Osteoblast (primary cell): ENCODE data around the gene SLC1A3. TPM values are rescaled to one million over a fixed set of nuclear protein-coding genes. Genes with fewer than 3 reads are reported as not detected.
"Not testable (repeated sequence)": the region's sequence is repeated elsewhere in the genome, so short reads cannot be mapped to it uniquely, and the experiment has no call there.

ENCODE experiments used
- DNase-seq: peaks from one replicate; pipeline ENCODE4 v3.0.0; 2011; ENCODE audit warnings: low spot score, mixed read lengths; ENCODE audit not compliant: insufficient read length; ENCODE audit errors: missing footprints
- H2AFZ ChIP-seq: 2 replicates; pipeline ENCODE4 v1.6.0; 2011; ENCODE audit warnings: mild to moderate bottlenecking, low read length
- H3K27ac ChIP-seq: 2 replicates; pipeline ENCODE4 v1.5.1; 2011; ENCODE audit warnings: mild to moderate bottlenecking, low read depth, low read length, moderate library complexity
- H3K27me3 ChIP-seq: 2 replicates; pipeline ENCODE4 v1.6.0; 2012; ENCODE audit warnings: mild to moderate bottlenecking, control low read depth, inconsistent platforms, low read length, moderate library complexity; ENCODE audit not compliant: insufficient read depth
- H3K36me3 ChIP-seq: 2 replicates; pipeline ENCODE4 v1.5.1; 2011; ENCODE audit warnings: mild to moderate bottlenecking, low read length, control low read depth, moderate library complexity; ENCODE audit not compliant: insufficient read depth
- H3K4me1 ChIP-seq: 2 replicates; pipeline ENCODE4 v1.5.1; 2011; ENCODE audit warnings: mild to moderate bottlenecking, low read length, control low read depth, moderate library complexity; ENCODE audit not compliant: insufficient read depth
- H3K4me2 ChIP-seq: 2 replicates; pipeline ENCODE4 v1.6.0; 2011; ENCODE audit warnings: mild to moderate bottlenecking, low read length; ENCODE audit not compliant: insufficient read depth
- H3K4me3 ChIP-seq: fragments of 200-600 bp; sonication (generic); 3 replicates; pipeline ENCODE4 v1.5.1; 2012; ENCODE audit warnings: mild to moderate bottlenecking, low read length, inconsistent platforms; ENCODE audit not compliant: insufficient read depth
- H3K79me2 ChIP-seq: 2 replicates; pipeline ENCODE4 v1.6.0; 2012; ENCODE audit warnings: mild to moderate bottlenecking, low read length, control low read depth, inconsistent platforms; ENCODE audit not compliant: insufficient read depth
- H3K9me3 ChIP-seq: 2 replicates; pipeline ENCODE4 v1.5.1; 2011; ENCODE audit warnings: low read depth, low read length, control low read depth
- H4K20me1 ChIP-seq: 2 replicates; pipeline ENCODE4 v1.6.0; 2012; ENCODE audit warnings: mild to moderate bottlenecking, low read length, control low read depth; ENCODE audit not compliant: insufficient read depth
- CTCF ChIP-seq: IDR thresholded peaks from 2 replicates; pipeline ENCODE4 v1.5.1; 2011; ENCODE audit warnings: mild to moderate bottlenecking, low read depth, low read length, moderate library complexity; ENCODE audit errors: extremely low read depth
- total RNA-seq: library from RNA; depleted of rRNA; stranded (reverse); fragments of >200 nt; gene quantifications from 2 replicates; pipeline ENCODE4 v1.2.3, GENCODE V29; 2012

Gene SLC1A3
- total RNA-seq, 1 donor = 45.2 TPM

DNA sequence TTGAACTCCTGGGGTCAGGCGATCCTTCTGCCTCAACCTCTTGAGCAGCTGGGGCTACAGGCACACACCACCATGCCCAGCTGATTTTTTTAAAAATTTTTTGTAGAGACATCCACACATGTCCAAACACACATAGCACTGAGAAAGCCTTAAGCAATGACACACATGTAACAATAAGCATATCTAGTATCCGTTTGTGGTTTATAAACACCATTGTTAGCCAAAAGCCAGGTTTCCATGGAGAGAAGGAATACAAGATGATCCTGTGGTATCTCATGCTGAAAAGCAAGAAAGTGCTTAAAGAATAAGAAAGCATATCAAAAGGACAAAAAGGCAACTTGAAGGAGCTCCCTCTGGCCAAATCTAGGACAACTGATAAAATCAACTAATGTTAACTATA, 29.7 kb upstream of the SLC1A3 start:
- Histone ChIP-seq H3K4me1 (peaks cover 27% of the 10 kb centered on the region), H3K4me3 (no peak overlapping the region), H3K4me2 (no peak overlapping the region), H4K20me1 (no peaks in the 10 kb centered on the region), H2AFZ (no peak overlapping the region), H3K27me3 (no peaks in the 10 kb centered on the region), H3K27ac (no peak overlapping the region), H3K79me2 (no peaks in the 10 kb centered on the region), H3K36me3 (no peaks in the 10 kb centered on the region), H3K9me3 (no peaks in the 10 kb centered on the region)
- TF ChIP-seq CTCF = no peak
- DNase-seq = no peak

DNA sequence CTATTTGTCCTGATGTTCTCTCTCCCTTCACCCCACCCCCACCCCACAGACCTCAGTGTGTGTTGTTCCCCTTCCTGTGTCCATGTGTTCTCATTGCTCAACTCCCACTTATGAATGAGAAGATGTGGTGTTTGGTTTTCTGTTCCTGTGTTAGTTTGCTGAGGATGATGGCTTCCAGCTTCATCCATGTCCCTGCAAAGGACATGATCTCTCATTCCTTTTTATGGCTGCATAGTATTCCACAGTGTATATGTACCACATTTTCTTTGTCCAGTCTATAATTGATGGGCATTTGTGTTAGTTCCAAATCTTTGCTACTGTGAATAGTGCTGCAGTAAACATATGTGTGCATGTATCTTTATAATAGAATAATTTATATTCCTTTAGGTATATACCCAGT, 26.5 kb upstream of the SLC1A3 start:
- not testable (repeated sequence) for H3K27ac ChIP-seq, H3K4me3 ChIP-seq, H3K4me2 ChIP-seq, H3K4me1 ChIP-seq, H3K27me3 ChIP-seq, H3K79me2 ChIP-seq, H3K36me3 ChIP-seq, H4K20me1 ChIP-seq, H3K9me3 ChIP-seq, DNase-seq, H2AFZ ChIP-seq

- no peaks in the 10 kb centered on the region for H3K79me2 ChIP-seq
- H2AFZ ChIP-seq = no peak overlapping the region
- H3K4me3 ChIP-seq = no peak overlapping the region
- no peak for TF ChIP-seq CTCF
- H3K9me3 ChIP-seq = no peaks in the 10 kb centered on the region
- DNase-seq = no peak
- H3K27me3 ChIP-seq = no peaks in the 10 kb centered on the region
- no peaks in the 10 kb centered on the region for H3K4me1 ChIP-seq
- no peak overlapping the region for H3K4me2 ChIP-seq
- H3K27ac ChIP-seq = no peak overlapping the region
- H3K36me3 ChIP-seq = no peaks in the 10 kb centered on the region
- H4K20me1 ChIP-seq = no peaks in the 10 kb centered on the region
Measured at GRCh38 chr5:36581070-36581469, 25.3 kb upstream of the SLC1A3 start.

DNA sequence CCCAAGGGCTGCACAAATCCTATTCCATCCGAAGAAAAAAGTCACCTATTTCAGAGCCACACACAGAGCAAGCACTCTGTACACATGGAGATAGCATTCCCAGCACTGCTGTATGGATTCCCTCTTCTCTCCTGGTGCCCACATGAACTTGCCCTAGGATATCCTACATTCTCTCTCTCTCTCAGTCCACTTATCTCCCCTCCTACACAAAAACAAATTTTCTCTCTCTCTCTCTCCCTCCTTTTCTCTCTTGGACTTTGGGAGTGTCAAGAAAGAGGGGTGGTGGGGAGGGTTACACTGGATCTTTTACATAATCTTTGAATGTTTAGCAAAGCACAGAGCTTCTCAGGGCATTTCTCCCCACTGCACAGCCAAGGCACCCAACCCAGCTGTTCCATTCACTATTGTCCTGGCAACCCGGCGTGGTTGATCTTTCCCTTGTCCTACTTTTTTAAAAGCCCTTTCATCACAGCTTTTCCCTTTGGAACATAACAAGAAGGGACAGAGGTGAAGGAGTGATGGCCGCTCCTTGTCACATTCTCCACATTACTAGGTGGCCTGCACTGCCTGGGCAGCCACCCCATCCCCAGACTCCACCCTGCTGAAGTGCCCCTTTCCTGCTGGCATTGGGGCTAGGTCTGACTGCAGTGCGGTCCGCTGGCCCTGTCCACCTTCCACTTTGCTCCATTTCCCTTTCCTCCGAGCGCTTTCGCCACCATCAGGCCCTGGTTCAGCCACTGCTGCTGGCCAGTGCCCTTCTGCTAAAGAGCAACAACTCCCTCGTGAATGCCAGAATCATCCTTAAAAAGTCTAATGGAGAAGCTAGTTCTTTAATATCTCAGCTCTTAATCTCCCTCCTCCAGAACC, 22.2 kb upstream of the SLC1A3 start:
- Histone ChIP-seq H4K20me1 (no peaks in the 10 kb centered on the region), H3K4me2 (no peak overlapping the region), H3K27ac (no peak overlapping the region), H2AFZ (no peak overlapping the region), H3K4me3 (no peak overlapping the region), H3K36me3 (no peaks in the 10 kb centered on the region), H3K9me3 (no peaks in the 10 kb centered on the region), H3K79me2 (no peaks in the 10 kb centered on the region), H3K27me3 (peaks cover 7% of the 10 kb centered on the region), H3K4me1 (no peaks in the 10 kb centered on the region)
- no peak for TF ChIP-seq CTCF
- DNase-seq = no peak
